Measurements from ENCODE around the gene CIDEB. TPM values are rescaled to one million over a fixed set of nuclear protein-coding genes. Genes with fewer than 3 reads are reported as not detected.

Gene CIDEB
- total RNA-seq, 3 donors from 2014 or later (not counting 1 experiment from before 2014, with no cell fraction given): 40.0 to 59.6 (median 46.6) TPM

- peaks cover 0 to 5% of the 10 kb centered on the region in 2 donors for H3K27me3 Mint-ChIP-seq (ENCODE audit: low read depth in 2 of 2)
- TF ChIP-seq, protein P1, sequence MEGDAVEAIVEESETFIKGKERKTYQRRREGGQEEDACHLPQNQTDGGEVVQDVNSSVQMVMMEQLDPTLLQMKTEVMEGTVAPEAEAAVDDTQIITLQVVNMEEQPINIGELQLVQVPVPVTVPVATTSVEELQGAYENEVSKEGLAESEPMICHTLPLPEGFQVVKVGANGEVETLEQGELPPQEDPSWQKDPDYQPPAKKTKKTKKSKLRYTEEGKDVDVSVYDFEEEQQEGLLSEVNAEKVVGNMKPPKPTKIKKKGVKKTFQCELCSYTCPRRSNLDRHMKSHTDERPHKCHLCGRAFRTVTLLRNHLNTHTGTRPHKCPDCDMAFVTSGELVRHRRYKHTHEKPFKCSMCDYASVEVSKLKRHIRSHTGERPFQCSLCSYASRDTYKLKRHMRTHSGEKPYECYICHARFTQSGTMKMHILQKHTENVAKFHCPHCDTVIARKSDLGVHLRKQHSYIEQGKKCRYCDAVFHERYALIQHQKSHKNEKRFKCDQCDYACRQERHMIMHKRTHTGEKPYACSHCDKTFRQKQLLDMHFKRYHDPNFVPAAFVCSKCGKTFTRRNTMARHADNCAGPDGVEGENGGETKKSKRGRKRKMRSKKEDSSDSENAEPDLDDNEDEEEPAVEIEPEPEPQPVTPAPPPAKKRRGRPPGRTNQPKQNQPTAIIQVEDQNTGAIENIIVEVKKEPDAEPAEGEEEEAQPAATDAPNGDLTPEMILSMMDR (IDR thresholded peaks at IDR 0.05): no peak
- H3K4me3 ChIP-seq (ENCODE audit: low read length): no peak overlapping the region
- H3K9me3 Mint-ChIP-seq: no peaks in the 10 kb centered on the region
- peaks cover 2% of the 10 kb centered on the region for H3K27me3 ChIP-seq (ENCODE audit: control insufficient read depth, insufficient read depth, low read length)
- no peaks in the 10 kb centered on the region for H3K36me3 ChIP-seq (ENCODE audit: control insufficient read depth, insufficient read depth, low read length)
- H3K4me1 ChIP-seq (ENCODE audit: control insufficient read depth, insufficient read depth, low read length): peaks cover 46% of the 10 kb centered on the region
- H3K4me1 Mint-ChIP-seq: peaks cover 30 to 33% of the 10 kb centered on the region in 2 donors
- no peak overlapping the region for H3K27ac Mint-ChIP-seq
- intact Hi-C loops (cut with micrococcal nuclease): no loop called here
- H3K9me3 ChIP-seq (ENCODE audit: control insufficient read depth, insufficient read depth, low read length): no peaks in the 10 kb centered on the region
- H3K4me3 Mint-ChIP-seq: no peak overlapping the region
- DNase-seq (no peak), ATAC-seq (no peak)
- no peaks in the 10 kb centered on the region for H3K36me3 Mint-ChIP-seq
- 66% methylated on average over 5 of the region's 5 CpGs for WGBS (ENCODE audit: insufficient coverage)
- no peak overlapping the region for H3K27ac ChIP-seq (ENCODE audit: low read length)
These were observed 17.3 kb upstream of the CIDEB start for GRCh38 chr14:24325041-24325530.

DNA sequence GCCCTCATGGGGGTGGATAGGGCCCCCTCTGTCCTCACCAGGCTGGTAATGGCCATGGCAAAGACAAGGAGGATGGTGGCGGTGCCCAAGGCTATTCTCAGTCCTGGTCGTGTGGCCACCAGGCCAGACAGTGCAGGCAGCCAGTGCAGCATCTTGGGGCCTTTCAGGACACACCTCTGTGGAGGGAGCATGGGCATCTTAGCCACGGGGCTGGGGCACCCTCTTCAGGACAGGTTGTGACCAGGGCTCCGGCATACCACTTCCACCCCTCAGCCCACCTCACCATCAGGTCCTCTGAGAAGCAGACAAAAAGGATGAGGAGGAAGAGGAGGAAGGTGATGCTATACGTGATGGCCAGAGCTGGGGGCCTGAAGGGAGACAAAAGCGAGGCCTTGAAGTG lies 16.2 kb upstream of the CIDEB start:
- H3K36me3 Mint-ChIP-seq: no peaks in the 10 kb centered on the region
- 83% methylated on average over 5 of the region's 6 CpGs for WGBS (ENCODE audit: insufficient coverage)
- TF ChIP-seq, protein P1 (IDR thresholded peaks at IDR 0.05): no peak
- H3K27me3 Mint-ChIP-seq (ENCODE audit: low read depth in 2 of 2): peaks cover 0 to 8% of the 10 kb centered on the region in 2 donors
- peaks cover 36% of the 10 kb centered on the region for H3K4me1 ChIP-seq (ENCODE audit: control insufficient read depth, insufficient read depth, low read length)
- no peaks in the 10 kb centered on the region for H3K36me3 ChIP-seq (ENCODE audit: control insufficient read depth, insufficient read depth, low read length)
- peaks cover 19 to 27% of the 10 kb centered on the region in 2 donors for H3K4me1 Mint-ChIP-seq
- no peak overlapping the region for H3K27ac Mint-ChIP-seq
- H3K4me3 Mint-ChIP-seq: no peak overlapping the region
- H3K9me3 ChIP-seq (ENCODE audit: control insufficient read depth, insufficient read depth, low read length): no peaks in the 10 kb centered on the region
- H3K4me3 ChIP-seq (ENCODE audit: low read length): no peak overlapping the region
- no peaks in the 10 kb centered on the region for H3K9me3 Mint-ChIP-seq
- intact Hi-C loops (cut with micrococcal nuclease): no loop called here
- no peak overlapping the region for H3K27ac ChIP-seq (ENCODE audit: low read length)
- peaks cover 2% of the 10 kb centered on the region for H3K27me3 ChIP-seq (ENCODE audit: control insufficient read depth, insufficient read depth, low read length)
- DNase-seq: no peak
- no peak for ATAC-seq

GRCh38 chr14:24323341-24323740 lies 15.6 kb upstream of the CIDEB start:
- TF ChIP-seq, protein P1 (IDR thresholded peaks at IDR 0.05): no peak
- H3K27me3 ChIP-seq (ENCODE audit: control insufficient read depth, insufficient read depth, low read length): peaks cover 2% of the 10 kb centered on the region
- Mint-ChIP-seq H3K9me3 (no peaks in the 10 kb centered on the region), H3K4me1 (peaks cover 12 to 20% of the 10 kb centered on the region in 2 donors), H3K36me3 (no peaks in the 10 kb centered on the region), H3K4me3 (no peak overlapping the region), H3K27me3 (ENCODE audit: low read depth in 2 of 2) (peaks cover 0 to 8% of the 10 kb centered on the region in 2 donors), H3K27ac (no peak overlapping the region)
- WGBS (ENCODE audit: insufficient coverage): 76% methylated on average over 3 of the region's 3 CpGs
- no peak overlapping the region for H3K4me3 ChIP-seq (ENCODE audit: low read length)
- H3K36me3 ChIP-seq (ENCODE audit: control insufficient read depth, insufficient read depth, low read length): no peaks in the 10 kb centered on the region
- H3K4me1 ChIP-seq (ENCODE audit: control insufficient read depth, insufficient read depth, low read length): peaks cover 30% of the 10 kb centered on the region
- no peak for DNase-seq
- intact Hi-C loops (cut with micrococcal nuclease): no loop called here
- ATAC-seq: no peak
- no peaks in the 10 kb centered on the region for H3K9me3 ChIP-seq (ENCODE audit: control insufficient read depth, insufficient read depth, low read length)
- no peak overlapping the region for H3K27ac ChIP-seq (ENCODE audit: low read length)

GRCh38 chr14:24322672-24323071 lies 14.9 kb upstream of the CIDEB start:
- no peaks in the 10 kb centered on the region for H3K36me3 ChIP-seq (ENCODE audit: control insufficient read depth, insufficient read depth, low read length)
- 94% methylated on average over 10 of the region's 10 CpGs for WGBS (ENCODE audit: insufficient coverage)
- DNase-seq (no peak), ATAC-seq (no peak)
- Mint-ChIP-seq H3K4me1 (peaks cover 7 to 18% of the 10 kb centered on the region in 2 donors), H3K27ac (no peak overlapping the region), H3K27me3 (ENCODE audit: low read depth in 2 of 2) (peaks cover 0 to 8% of the 10 kb centered on the region in 2 donors), H3K9me3 (no peaks in the 10 kb centered on the region), H3K4me3 (no peak overlapping the region), H3K36me3 (no peaks in the 10 kb centered on the region)
- no peaks in the 10 kb centered on the region for H3K9me3 ChIP-seq (ENCODE audit: control insufficient read depth, insufficient read depth, low read length)
- no peak overlapping the region for H3K4me3 ChIP-seq (ENCODE audit: low read length)
- intact Hi-C loops (cut with micrococcal nuclease): no loop called here
- peaks cover 25% of the 10 kb centered on the region for H3K4me1 ChIP-seq (ENCODE audit: control insufficient read depth, insufficient read depth, low read length)
- no peak overlapping the region for H3K27ac ChIP-seq (ENCODE audit: low read length)
- TF ChIP-seq, protein P1 (IDR thresholded peaks at IDR 0.05): no peak
- peaks cover 2% of the 10 kb centered on the region for H3K27me3 ChIP-seq (ENCODE audit: control insufficient read depth, insufficient read depth, low read length)

All from natural killer cell (primary cell).